ENCODE measurements around the gene ALK. TPM values are rescaled to one million over a fixed set of nuclear protein-coding genes. Genes with fewer than 3 reads are reported as not detected.

The ALK gene
- total RNA-seq, 1 experiment from 2014 or later = 14.7 TPM

DNA sequence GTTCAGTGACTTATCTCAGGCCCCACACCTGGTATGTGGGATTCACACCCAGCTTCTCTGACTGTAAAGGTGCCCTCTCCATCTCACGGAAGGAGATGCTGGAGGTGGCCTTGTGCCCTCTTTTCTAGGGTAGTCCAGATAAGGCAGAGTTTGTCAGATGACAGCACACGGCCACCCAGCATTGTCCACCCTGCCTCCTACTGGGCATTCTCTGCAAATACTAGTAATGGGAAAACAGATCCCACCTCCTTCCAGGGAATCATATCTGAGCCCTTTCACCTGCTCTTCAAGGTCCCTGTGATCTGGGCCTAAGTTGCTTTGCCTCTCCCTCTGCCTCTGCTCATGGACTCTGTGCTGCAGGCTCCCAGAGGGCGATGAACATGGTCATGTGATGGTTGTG is 591.5 kb downstream of the ALK start:
- BruUV-seq (replicated peaks) = no TSS peak
- CTCF ChIA-PET = no interaction called here
- peaks cover 8% of the 10 kb centered on the region for H3K4me1 ChIP-seq (ENCODE audit: insufficient read depth, low read length, poor library complexity, severe bottlenecking)
- intact Hi-C loops (cut with micrococcal nuclease; ENCODE audit: unreplicated experiment) = no loop called here
- no peaks in the 10 kb centered on the region for H3K9me3 ChIP-seq (ENCODE audit: low read depth, low read length, poor library complexity, severe bottlenecking)
- POLR2A ChIA-PET (ENCODE audit: low non-redundant PET) = no interaction called here
- no peak for DNase-seq (ENCODE audit: low spot score)
- no peak overlapping the region for H3K27ac ChIP-seq (ENCODE audit: low read depth, low read length, poor library complexity, severe bottlenecking)
- no peak overlapping the region for H3K4me3 ChIP-seq (ENCODE audit: low read depth, low read length, poor library complexity, severe bottlenecking)
- TF ChIP-seq EZH2 (IDR thresholded peaks at IDR 0.05; ENCODE audit: borderline replicate concordance, low read depth, low read length, poor library complexity, severe bottlenecking) = no peak
- TF ChIP-seq, protein P1, sequence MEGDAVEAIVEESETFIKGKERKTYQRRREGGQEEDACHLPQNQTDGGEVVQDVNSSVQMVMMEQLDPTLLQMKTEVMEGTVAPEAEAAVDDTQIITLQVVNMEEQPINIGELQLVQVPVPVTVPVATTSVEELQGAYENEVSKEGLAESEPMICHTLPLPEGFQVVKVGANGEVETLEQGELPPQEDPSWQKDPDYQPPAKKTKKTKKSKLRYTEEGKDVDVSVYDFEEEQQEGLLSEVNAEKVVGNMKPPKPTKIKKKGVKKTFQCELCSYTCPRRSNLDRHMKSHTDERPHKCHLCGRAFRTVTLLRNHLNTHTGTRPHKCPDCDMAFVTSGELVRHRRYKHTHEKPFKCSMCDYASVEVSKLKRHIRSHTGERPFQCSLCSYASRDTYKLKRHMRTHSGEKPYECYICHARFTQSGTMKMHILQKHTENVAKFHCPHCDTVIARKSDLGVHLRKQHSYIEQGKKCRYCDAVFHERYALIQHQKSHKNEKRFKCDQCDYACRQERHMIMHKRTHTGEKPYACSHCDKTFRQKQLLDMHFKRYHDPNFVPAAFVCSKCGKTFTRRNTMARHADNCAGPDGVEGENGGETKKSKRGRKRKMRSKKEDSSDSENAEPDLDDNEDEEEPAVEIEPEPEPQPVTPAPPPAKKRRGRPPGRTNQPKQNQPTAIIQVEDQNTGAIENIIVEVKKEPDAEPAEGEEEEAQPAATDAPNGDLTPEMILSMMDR (conservative IDR thresholded peaks at IDR 0.05; ENCODE audit: low read depth, low read length) = peak; percentile 46
- no peaks in the 10 kb centered on the region for H3K27me3 ChIP-seq (replicated peaks; ENCODE audit: insufficient read depth, low read depth, low read length, poor library complexity)
- H3K36me3 ChIP-seq (ENCODE audit: insufficient read depth, low read length, poor library complexity, severe bottlenecking) = no peaks in the 10 kb centered on the region

DNA sequence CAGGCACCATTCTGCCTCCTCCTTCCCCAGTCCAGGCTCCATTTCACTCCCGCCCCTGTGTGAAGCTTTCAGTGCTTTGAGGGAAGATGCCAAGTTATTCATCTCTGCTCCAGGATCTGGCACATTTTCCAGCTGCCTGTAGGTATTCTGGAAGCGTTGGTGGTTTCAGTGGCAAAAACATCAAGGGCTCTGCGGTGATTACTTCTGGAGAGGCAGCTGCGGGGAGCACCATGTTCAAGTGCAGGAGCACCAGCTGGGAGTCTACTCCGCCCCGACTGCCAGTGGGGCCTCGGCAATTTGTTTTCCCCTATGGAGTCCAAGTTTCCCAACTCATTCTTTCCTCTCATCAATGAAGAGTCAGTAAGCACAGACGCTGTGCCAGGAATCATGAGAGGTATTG is 594.5 kb downstream of the ALK start:
- ChIA-PET CTCF (no interaction called here), POLR2A (ENCODE audit: low non-redundant PET) (no interaction called here)
- no TSS peak for BruUV-seq (replicated peaks)
- H3K4me1 ChIP-seq (ENCODE audit: insufficient read depth, low read length, poor library complexity, severe bottlenecking) = peaks cover 16% of the 10 kb centered on the region
- no peaks in the 10 kb centered on the region for H3K27me3 ChIP-seq (replicated peaks; ENCODE audit: insufficient read depth, low read depth, low read length, poor library complexity)
- intact Hi-C loops (cut with micrococcal nuclease; ENCODE audit: unreplicated experiment) = no loop called here
- H3K4me3 ChIP-seq (ENCODE audit: low read depth, low read length, poor library complexity, severe bottlenecking) = no peak overlapping the region
- H3K36me3 ChIP-seq (ENCODE audit: insufficient read depth, low read length, poor library complexity, severe bottlenecking) = no peaks in the 10 kb centered on the region
- TF ChIP-seq, protein P1 (conservative IDR thresholded peaks at IDR 0.05; ENCODE audit: low read depth, low read length) = no peak
- no peak for TF ChIP-seq EZH2 (IDR thresholded peaks at IDR 0.05; ENCODE audit: borderline replicate concordance, low read depth, low read length, poor library complexity, severe bottlenecking)
- H3K9me3 ChIP-seq (ENCODE audit: low read depth, low read length, poor library complexity, severe bottlenecking) = no peaks in the 10 kb centered on the region
- H3K27ac ChIP-seq (ENCODE audit: low read depth, low read length, poor library complexity, severe bottlenecking) = no peak overlapping the region
- DNase-seq (ENCODE audit: low spot score) = no peak

DNA sequence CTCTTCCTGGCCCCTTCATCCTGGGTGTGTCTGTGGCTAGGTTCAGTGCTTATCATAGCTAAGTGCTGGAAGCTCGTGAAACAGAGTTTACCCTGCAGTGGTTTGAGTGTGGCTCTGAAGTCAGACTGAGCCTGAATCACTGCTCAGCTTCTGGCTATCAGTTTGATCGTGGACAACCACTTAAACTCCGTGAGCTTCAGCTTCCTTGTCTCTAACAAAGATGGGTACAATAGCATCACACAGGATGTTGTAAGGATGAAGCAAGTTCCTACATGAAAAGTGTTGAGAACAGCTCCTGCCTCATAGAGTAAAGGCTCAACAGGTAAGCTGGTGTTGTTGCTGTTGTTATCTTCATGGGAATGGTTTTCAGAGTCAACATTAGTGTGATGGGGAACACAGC is 595.8 kb downstream of the ALK start:
- no peak for DNase-seq (ENCODE audit: low spot score)
- BruUV-seq (replicated peaks) = no TSS peak
- Histone ChIP-seq H3K27ac (ENCODE audit: low read depth, low read length, poor library complexity, severe bottlenecking) (no peak overlapping the region), H3K27me3 (replicated peaks; ENCODE audit: insufficient read depth, low read depth, low read length, poor library complexity) (no peaks in the 10 kb centered on the region), H3K4me1 (ENCODE audit: insufficient read depth, low read length, poor library complexity, severe bottlenecking) (peaks cover 21% of the 10 kb centered on the region), H3K4me3 (ENCODE audit: low read depth, low read length, poor library complexity, severe bottlenecking) (no peak overlapping the region), H3K9me3 (ENCODE audit: low read depth, low read length, poor library complexity, severe bottlenecking) (no peaks in the 10 kb centered on the region), H3K36me3 (ENCODE audit: insufficient read depth, low read length, poor library complexity, severe bottlenecking) (no peaks in the 10 kb centered on the region)
- TF ChIP-seq, protein P1 (conservative IDR thresholded peaks at IDR 0.05; ENCODE audit: low read depth, low read length) = no peak
- TF ChIP-seq EZH2 (IDR thresholded peaks at IDR 0.05; ENCODE audit: borderline replicate concordance, low read depth, low read length, poor library complexity, severe bottlenecking) = no peak
- intact Hi-C loops (cut with micrococcal nuclease; ENCODE audit: unreplicated experiment) = no loop called here
- ChIA-PET CTCF (no interaction called here), POLR2A (ENCODE audit: low non-redundant PET) (interaction anchor here (0.6 kb wide), 1 partner anchor 1494 kb away, joined by 3 read pairs; no protein-coding TSS in a partner anchor)

All from A673 (cell line).